HG02852 (cell line): ENCODE measurements around the gene ALDH4A1.
"Not testable (repeated sequence)": the region's sequence is repeated elsewhere in the genome, so short reads cannot be mapped to it uniquely, and the experiment has no call there.

Experiments used
- ATAC-seq: cut with Tn5 transposase; IDR thresholded peaks from one replicate; pipeline ENCODE4 v1.9.1; 2021; ENCODE audit warnings: mild to moderate bottlenecking, moderate library complexity; ENCODE audit not compliant: unreplicated experiment

ALDH4A1 gene

GRCh38 chr1:18879215-18879790 lies 23.1 kb downstream of the ALDH4A1 start:
- ATAC-seq = no peak

- no peak for ATAC-seq
Observed at GRCh38 chr1:18878538-18879214, 23.7 kb downstream of the ALDH4A1 start.

- ATAC-seq = no peak
Observed at GRCh38 chr1:18877282-18877681, 25.1 kb downstream of the ALDH4A1 start.

GRCh38 chr1:18876210-18876609 lies 26.1 kb downstream of the ALDH4A1 start:
- ATAC-seq = no peak

GRCh38 chr1:18875796-18876128 lies 26.6 kb downstream of the ALDH4A1 start:
- ATAC-seq = no peak

GRCh38 chr1:18875107-18875795 lies 27.1 kb downstream of the ALDH4A1 start:
- ATAC-seq = no peak

GRCh38 chr1:18874600-18874999 lies 27.8 kb downstream of the ALDH4A1 start:
- no peak for ATAC-seq

- no peak for ATAC-seq
Observed at GRCh38 chr1:18874036-18874435, 28.3 kb downstream of the ALDH4A1 start.

GRCh38 chr1:18872071-18872611 lies 30.2 kb downstream of the ALDH4A1 start:
- ATAC-seq = no peak

- no peak for ATAC-seq
Observed at GRCh38 chr1:18871401-18872070, 30.8 kb downstream of the ALDH4A1 start.

- ATAC-seq = no peak
Observed at GRCh38 chr1:18870957-18871356, 31.4 kb downstream of the ALDH4A1 start.

- not testable (repeated sequence) for ATAC-seq
Observed at GRCh38 chr1:18870595-18870865, 31.8 kb downstream of the ALDH4A1 start.

GRCh38 chr1:18869847-18870594 lies 32.3 kb downstream of the ALDH4A1 start:
- no peak for ATAC-seq

- ATAC-seq = no peak
Observed at GRCh38 chr1:18868801-18869424, 33.4 kb downstream of the ALDH4A1 start.

GRCh38 chr1:18868354-18868753 lies 34.0 kb downstream of the ALDH4A1 start:
- no peak for ATAC-seq

- no peak for ATAC-seq
Observed at GRCh38 chr1:18866846-18867245, 35.5 kb downstream of the ALDH4A1 start.

- ATAC-seq = no peak
Observed at GRCh38 chr1:18866314-18866713, 36.0 kb downstream of the ALDH4A1 start.

- no peak for ATAC-seq
Observed at GRCh38 chr1:18865176-18865575, 37.2 kb downstream of the ALDH4A1 start.

- no peak for ATAC-seq
Observed at GRCh38 chr1:18861590-18861989, 40.8 kb downstream of the ALDH4A1 start.

- no peak for ATAC-seq
Observed at GRCh38 chr1:18861082-18861481, 41.3 kb downstream of the ALDH4A1 start.

GRCh38 chr1:18859560-18859959 lies 42.8 kb downstream of the ALDH4A1 start, which contains the start of gene TAS1R2:
TAS1R2 (minus strand) TSS chr1:18859660; CDS start chr1:18859660, 0 bp downstream.
- ATAC-seq = no peak
